ENCODE data around the gene FOS.

DNA sequence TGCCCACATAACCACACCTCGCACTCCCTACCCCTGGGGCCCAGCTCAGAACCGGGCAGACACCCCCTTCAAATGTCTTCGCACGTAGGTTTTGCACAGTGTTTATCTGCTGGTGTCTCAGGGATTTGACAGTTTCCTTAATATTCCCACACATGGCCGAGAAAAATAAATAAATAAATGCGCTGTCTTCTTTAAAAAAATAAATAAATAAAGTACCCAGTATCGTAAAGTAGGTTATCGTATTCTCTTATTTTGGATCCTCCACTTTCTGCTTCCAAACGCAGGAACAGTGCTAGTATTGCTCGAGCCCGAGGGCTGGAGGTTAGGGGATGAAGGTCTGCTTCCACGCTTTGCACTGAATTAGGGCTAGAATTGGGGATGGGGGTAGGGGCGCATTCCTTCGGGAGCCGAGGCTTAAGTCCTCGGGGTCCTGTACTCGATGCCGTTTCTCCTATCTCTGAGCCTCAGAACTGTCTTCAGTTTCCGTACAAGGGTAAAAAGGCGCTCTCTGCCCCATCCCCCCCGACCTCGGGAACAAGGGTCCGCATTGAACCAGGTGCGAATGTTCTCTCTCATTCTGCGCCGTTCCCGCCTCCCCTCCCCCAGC lies 710 bp upstream of the FOS start:
- TF ChIP-seq POLR2A (IDR thresholded peaks at IDR 0.05; ENCODE audit: low read depth, low read length) (no peak), POLR2AphosphoS5 (IDR thresholded peaks at IDR 0.05; ENCODE audit: low read depth, low read length) (no peak)
